ENCODE data around the gene SHROOM3. TPM values are rescaled to one million over a fixed set of nuclear protein-coding genes. Genes with fewer than 3 reads are reported as not detected.

SHROOM3 gene
- total and polyA plus RNA-seq, 2 donors (not counting 3 experiments of a cell fraction or from before 2014, with no cell fraction given), result 2.7 to 6.7 TPM

DNA sequence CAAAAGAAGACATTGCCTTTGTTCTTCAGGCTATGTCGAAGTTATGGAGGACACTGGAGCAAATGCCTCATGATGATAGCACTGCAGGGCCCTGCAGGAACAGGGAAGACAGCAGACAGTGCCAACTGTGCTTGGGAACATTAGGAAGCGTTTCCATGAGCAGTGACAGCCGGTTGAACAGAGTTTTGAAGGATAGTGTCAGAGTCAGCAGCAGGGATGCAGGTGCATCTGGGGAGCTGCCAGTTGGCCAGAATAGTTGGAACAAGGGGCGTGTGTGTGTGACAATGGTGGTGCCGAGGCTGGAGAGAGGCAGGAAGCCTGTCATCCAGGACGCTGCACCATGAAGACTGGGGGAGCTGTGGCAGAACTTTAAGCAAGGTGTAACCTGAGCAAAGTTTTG lies 88.6 kb downstream of the SHROOM3 start:
- no TSS peak for BruUV-seq (replicated peaks)
- CTCF ChIA-PET, result no interaction called here
- H2AFZ ChIP-seq (ENCODE audit: low read depth, low read length), result no peak overlapping the region
- H4K20me1 ChIP-seq (replicated peaks; ENCODE audit: control insufficient read depth, extremely low read depth, insufficient read depth, low read length), result no peaks in the 10 kb centered on the region
- intact Hi-C loops (cut with micrococcal nuclease) (no loop called here), dilution Hi-C loops (cut with MboI; ENCODE audit: extremely low pct_ligation_motif_present, low sequenced_read_pairs) (no loop called here)
- no peak overlapping the region for H3K4me3 ChIP-seq (replicated peaks in 1 of 3; ENCODE audit: insufficient read depth in 1 of 3, low read depth in 1 of 3, low read length in 3 of 3)
- no peak for FAIRE-seq
- H3K9me3 ChIP-seq (replicated peaks; ENCODE audit: control insufficient read depth, insufficient read depth, low read length), result no peaks in the 10 kb centered on the region
- H3K4me1 ChIP-seq (ENCODE audit: control insufficient read depth, extremely low read depth, insufficient read depth, low read length), result no peaks in the 10 kb centered on the region
- no peak for DNase-seq (ENCODE audit: low read depth, low spot score)
- no peak overlapping the region for H3K9ac ChIP-seq (replicated peaks; ENCODE audit: extremely low read depth, insufficient read depth, low read length)
- no peak overlapping the region for H3K27ac ChIP-seq (ENCODE audit: insufficient read depth, low read depth, low read length)
- H3K4me2 ChIP-seq (ENCODE audit: insufficient read depth, low read length), result no peak overlapping the region
- H3K27me3 ChIP-seq (ENCODE audit: control insufficient read depth in 2 of 2, insufficient read depth in 2 of 2, low read length in 2 of 2), result no peaks in the 10 kb centered on the region
- no peaks in the 10 kb centered on the region for H3K79me2 ChIP-seq (ENCODE audit: control insufficient read depth, insufficient read depth, low read length)
- POLR2A ChIA-PET, result no interaction called here
- TF ChIP-seq MYC (IDR thresholded peaks at IDR 0.05; ENCODE audit: low read depth, low read length) (no peak), FOS (IDR thresholded peaks at IDR 0.05; ENCODE audit: borderline replicate concordance, insufficient read depth, low read length) (no peak), EZH2 (IDR thresholded peaks at IDR 0.05; ENCODE audit: borderline replicate concordance, low read depth, low read length, severe bottlenecking) (no peak), POLR2AphosphoS5 (IDR thresholded peaks at IDR 0.05; ENCODE audit: insufficient read depth, low read depth, low read length) (no peak)
- TF ChIP-seq, protein P1, sequence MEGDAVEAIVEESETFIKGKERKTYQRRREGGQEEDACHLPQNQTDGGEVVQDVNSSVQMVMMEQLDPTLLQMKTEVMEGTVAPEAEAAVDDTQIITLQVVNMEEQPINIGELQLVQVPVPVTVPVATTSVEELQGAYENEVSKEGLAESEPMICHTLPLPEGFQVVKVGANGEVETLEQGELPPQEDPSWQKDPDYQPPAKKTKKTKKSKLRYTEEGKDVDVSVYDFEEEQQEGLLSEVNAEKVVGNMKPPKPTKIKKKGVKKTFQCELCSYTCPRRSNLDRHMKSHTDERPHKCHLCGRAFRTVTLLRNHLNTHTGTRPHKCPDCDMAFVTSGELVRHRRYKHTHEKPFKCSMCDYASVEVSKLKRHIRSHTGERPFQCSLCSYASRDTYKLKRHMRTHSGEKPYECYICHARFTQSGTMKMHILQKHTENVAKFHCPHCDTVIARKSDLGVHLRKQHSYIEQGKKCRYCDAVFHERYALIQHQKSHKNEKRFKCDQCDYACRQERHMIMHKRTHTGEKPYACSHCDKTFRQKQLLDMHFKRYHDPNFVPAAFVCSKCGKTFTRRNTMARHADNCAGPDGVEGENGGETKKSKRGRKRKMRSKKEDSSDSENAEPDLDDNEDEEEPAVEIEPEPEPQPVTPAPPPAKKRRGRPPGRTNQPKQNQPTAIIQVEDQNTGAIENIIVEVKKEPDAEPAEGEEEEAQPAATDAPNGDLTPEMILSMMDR (IDR thresholded peaks at IDR 0.05; ENCODE audit: extremely low read depth in 1 of 2, insufficient read depth in 1 of 2, low read depth in 1 of 2, low read length in 2 of 2), result no peak
- H3K9me1 ChIP-seq (replicated peaks; ENCODE audit: control insufficient read depth, extremely low read depth, insufficient read depth, low read length), result no peaks in the 10 kb centered on the region
- H3K36me3 ChIP-seq (ENCODE audit: control insufficient read depth in 2 of 2, extremely low read depth in 1 of 2, insufficient read depth in 2 of 2, low read length in 2 of 2), result no peaks in the 10 kb centered on the region

DNA sequence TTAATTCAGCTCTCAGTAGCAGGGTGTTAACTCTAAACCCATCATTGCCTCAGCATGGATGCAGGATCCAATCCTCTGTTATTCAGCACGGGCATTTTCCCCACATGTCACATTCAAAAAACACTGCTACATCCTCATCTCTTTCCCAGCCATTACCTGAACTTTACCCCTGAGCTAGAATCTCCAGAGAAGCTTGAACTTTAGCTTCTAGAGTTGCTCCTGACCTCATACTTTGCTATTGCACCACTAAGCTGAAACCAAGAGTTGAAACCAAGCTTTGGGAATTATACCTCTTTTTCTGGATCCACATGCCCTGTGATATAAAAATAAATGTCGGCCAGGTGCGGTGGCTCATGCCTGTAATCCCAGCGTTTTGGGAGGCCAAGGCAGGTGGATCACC lies 90.7 kb downstream of the SHROOM3 start:
- Histone ChIP-seq H3K27me3 (ENCODE audit: control insufficient read depth in 2 of 2, insufficient read depth in 2 of 2, low read length in 2 of 2) (peaks cover 7 to 8% of the 10 kb centered on the region in 2 experiments), H3K4me3 (replicated peaks in 1 of 3; ENCODE audit: insufficient read depth in 1 of 3, low read depth in 1 of 3, low read length in 3 of 3) (no peak overlapping the region), H3K9ac (replicated peaks; ENCODE audit: extremely low read depth, insufficient read depth, low read length) (no peak overlapping the region), H3K79me2 (ENCODE audit: control insufficient read depth, insufficient read depth, low read length) (no peaks in the 10 kb centered on the region), H3K9me3 (replicated peaks; ENCODE audit: control insufficient read depth, insufficient read depth, low read length) (no peaks in the 10 kb centered on the region), H2AFZ (ENCODE audit: low read depth, low read length) (no peak overlapping the region), H3K9me1 (replicated peaks; ENCODE audit: control insufficient read depth, extremely low read depth, insufficient read depth, low read length) (no peaks in the 10 kb centered on the region), H3K4me1 (ENCODE audit: control insufficient read depth, extremely low read depth, insufficient read depth, low read length) (no peaks in the 10 kb centered on the region), H3K36me3 (ENCODE audit: control insufficient read depth in 2 of 2, extremely low read depth in 1 of 2, insufficient read depth in 2 of 2, low read length in 2 of 2) (no peaks in the 10 kb centered on the region), H4K20me1 (replicated peaks; ENCODE audit: control insufficient read depth, extremely low read depth, insufficient read depth, low read length) (no peaks in the 10 kb centered on the region), H3K27ac (ENCODE audit: insufficient read depth, low read depth, low read length) (no peak overlapping the region), H3K4me2 (ENCODE audit: insufficient read depth, low read length) (no peak overlapping the region)
- intact Hi-C loops (cut with micrococcal nuclease), result no loop called here
- POLR2A ChIA-PET, result no interaction called here
- BruUV-seq (replicated peaks), result no TSS peak
- CTCF ChIA-PET, result no interaction called here
- FAIRE-seq, result no peak
- TF ChIP-seq GATA2 (IDR thresholded peaks at IDR 0.05; ENCODE audit: insufficient read depth, insufficient read length, low read depth, low read length) (no peak), FOS (IDR thresholded peaks at IDR 0.05; ENCODE audit: borderline replicate concordance, insufficient read depth, low read length) (no peak), POLR2A (IDR thresholded peaks at IDR 0.05; ENCODE audit: low read depth, low read length) (no peak), EZH2 (IDR thresholded peaks at IDR 0.05; ENCODE audit: borderline replicate concordance, low read depth, low read length, severe bottlenecking) (no peak), JUN (IDR thresholded peaks at IDR 0.05; ENCODE audit: borderline replicate concordance, insufficient read depth, insufficient read length, low read depth) (no peak), POLR2AphosphoS5 (IDR thresholded peaks at IDR 0.05; ENCODE audit: insufficient read depth, low read depth, low read length) (no peak), MYC (IDR thresholded peaks at IDR 0.05; ENCODE audit: low read depth, low read length) (no peak)
- TF ChIP-seq, protein P1 (IDR thresholded peaks at IDR 0.05; ENCODE audit: extremely low read depth in 1 of 2, insufficient read depth in 1 of 2, low read depth in 1 of 2, low read length in 2 of 2), result no peak
- TF ChIP-seq, protein P2, sequence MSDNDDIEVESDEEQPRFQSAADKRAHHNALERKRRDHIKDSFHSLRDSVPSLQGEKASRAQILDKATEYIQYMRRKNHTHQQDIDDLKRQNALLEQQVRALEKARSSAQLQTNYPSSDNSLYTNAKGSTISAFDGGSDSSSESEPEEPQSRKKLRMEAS (IDR thresholded peaks at IDR 0.05; ENCODE audit: insufficient read depth, insufficient read length), result no peak
- DNase-seq (ENCODE audit: low read depth, low spot score), result no peak
- dilution Hi-C loops (cut with MboI; ENCODE audit: extremely low pct_ligation_motif_present, low sequenced_read_pairs), result no loop called here

Data from endothelial cell of umbilical vein (primary cell).